ENCODE data around the gene SRRD. TPM values are rescaled to one million over a fixed set of nuclear protein-coding genes. Genes with fewer than 3 reads are reported as not detected.

SRRD gene
- total RNA-seq, 1 donor from 2014 or later, result 23.2 TPM

- no peak overlapping the region for H3K27ac Mint-ChIP-seq (ENCODE audit: unreplicated experiment)
- H3K4me3 Mint-ChIP-seq (ENCODE audit: unreplicated experiment), result no peak overlapping the region
- TF ChIP-seq CTCF (IDR thresholded peaks at IDR 0.05), result no peak
- H3K9me3 Mint-ChIP-seq (ENCODE audit: low read depth), result no peaks in the 10 kb centered on the region
- H3K36me3 Mint-ChIP-seq (ENCODE audit: low read depth), result peaks cover 2% of the 10 kb centered on the region
- H3K27me3 Mint-ChIP-seq (ENCODE audit: low read depth), result no peaks in the 10 kb centered on the region
- H3K4me1 Mint-ChIP-seq (ENCODE audit: low read depth), result no peaks in the 10 kb centered on the region
- DNase-seq (ENCODE audit: low spot score), result no peak
Measured at GRCh38 chr22:26439559-26439958, 44.1 kb upstream of the SRRD start.

GRCh38 chr22:26442086-26442756 is 41.5 kb upstream of the SRRD start:
- H3K27me3 Mint-ChIP-seq (ENCODE audit: low read depth), result no peaks in the 10 kb centered on the region

GRCh38 chr22:26443901-26444690 is 39.6 kb upstream of the SRRD start:
- Mint-ChIP-seq H3K27me3 (ENCODE audit: low read depth) (no peaks in the 10 kb centered on the region), H3K27ac (ENCODE audit: unreplicated experiment) (no peak overlapping the region), H3K4me3 (ENCODE audit: unreplicated experiment) (no peak overlapping the region), H3K4me1 (ENCODE audit: low read depth) (no peaks in the 10 kb centered on the region), H3K36me3 (ENCODE audit: low read depth) (no peaks in the 10 kb centered on the region), H3K9me3 (ENCODE audit: low read depth) (no peaks in the 10 kb centered on the region)
- no peak for DNase-seq (ENCODE audit: low spot score)
- TF ChIP-seq CTCF (IDR thresholded peaks at IDR 0.05), result no peak

More at GRCh38 chr22:26442086-26442756, 41.5 kb upstream of the SRRD start:
- no peaks in the 10 kb centered on the region for H3K4me1 Mint-ChIP-seq (ENCODE audit: low read depth)
- H3K9me3 Mint-ChIP-seq (ENCODE audit: low read depth), result no peaks in the 10 kb centered on the region
- H3K4me3 Mint-ChIP-seq (ENCODE audit: unreplicated experiment), result no peak overlapping the region
- no peaks in the 10 kb centered on the region for H3K36me3 Mint-ChIP-seq (ENCODE audit: low read depth)
- DNase-seq (ENCODE audit: low spot score), result no peak
- no peak overlapping the region for H3K27ac Mint-ChIP-seq (ENCODE audit: unreplicated experiment)
- no peak for TF ChIP-seq CTCF (IDR thresholded peaks at IDR 0.05)

GRCh38 chr22:26444777-26445176 is 38.9 kb upstream of the SRRD start:
- Mint-ChIP-seq H3K36me3 (ENCODE audit: low read depth) (no peaks in the 10 kb centered on the region), H3K4me1 (ENCODE audit: low read depth) (no peaks in the 10 kb centered on the region), H3K27ac (ENCODE audit: unreplicated experiment) (no peak overlapping the region), H3K27me3 (ENCODE audit: low read depth) (no peaks in the 10 kb centered on the region), H3K9me3 (ENCODE audit: low read depth) (no peaks in the 10 kb centered on the region), H3K4me3 (ENCODE audit: unreplicated experiment) (no peak overlapping the region)
- no peak for TF ChIP-seq CTCF (IDR thresholded peaks at IDR 0.05)
- no peak for DNase-seq (ENCODE audit: low spot score)

- H3K4me1 Mint-ChIP-seq (ENCODE audit: low read depth), result no peaks in the 10 kb centered on the region
- no peak for DNase-seq (ENCODE audit: low spot score)
- H3K36me3 Mint-ChIP-seq (ENCODE audit: low read depth), result peaks cover 5% of the 10 kb centered on the region
- no peak overlapping the region for H3K27ac Mint-ChIP-seq (ENCODE audit: unreplicated experiment)
- no peaks in the 10 kb centered on the region for H3K9me3 Mint-ChIP-seq (ENCODE audit: low read depth)
- H3K4me3 Mint-ChIP-seq (ENCODE audit: unreplicated experiment), result no peak overlapping the region
- no peaks in the 10 kb centered on the region for H3K27me3 Mint-ChIP-seq (ENCODE audit: low read depth)
- TF ChIP-seq CTCF (IDR thresholded peaks at IDR 0.05), result no peak
Measured at GRCh38 chr22:26445577-26446275, 38.0 kb upstream of the SRRD start.

Measured in chondrocyte (in vitro differentiated cells).